ENCODE results near the gene SELENOP.
"Not testable (repeated sequence)": the region's sequence is repeated elsewhere in the genome, so short reads cannot be mapped to it uniquely, and the experiment has no call there.

SELENOP gene

GRCh38 chr5:42825422-42826148 lies 13.9 kb upstream of the SELENOP start:
- no peak for DNase-seq

DNA sequence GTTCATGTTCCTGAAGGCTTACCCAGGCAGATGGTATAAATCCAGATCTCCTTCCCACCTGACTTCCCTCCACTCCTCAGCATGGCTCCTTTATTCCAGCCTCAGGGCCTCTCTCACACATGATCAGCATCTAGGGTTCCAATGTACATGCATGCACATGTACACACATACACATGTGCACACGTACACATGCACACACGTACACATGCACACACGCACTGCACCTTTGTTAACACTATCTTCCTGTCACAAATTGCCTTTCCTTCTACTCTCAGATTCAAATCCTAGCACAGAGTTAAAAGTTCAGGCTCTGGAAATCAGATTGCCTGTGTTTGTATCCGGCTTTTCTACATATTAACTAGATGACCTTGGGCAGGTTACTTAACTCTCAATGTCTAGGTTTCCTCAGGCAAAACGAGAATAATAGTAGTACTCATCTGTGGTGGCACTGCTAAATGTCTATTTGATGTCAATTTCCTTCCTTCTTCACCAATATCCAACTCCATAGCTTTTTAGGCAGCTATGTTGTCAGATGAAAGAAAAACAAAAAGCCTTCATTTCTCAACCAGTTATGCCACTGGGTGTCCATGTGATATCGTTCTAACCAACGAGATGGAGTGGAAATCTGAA lies 12.8 kb upstream of the SELENOP start:
- no peak for DNase-seq

DNA sequence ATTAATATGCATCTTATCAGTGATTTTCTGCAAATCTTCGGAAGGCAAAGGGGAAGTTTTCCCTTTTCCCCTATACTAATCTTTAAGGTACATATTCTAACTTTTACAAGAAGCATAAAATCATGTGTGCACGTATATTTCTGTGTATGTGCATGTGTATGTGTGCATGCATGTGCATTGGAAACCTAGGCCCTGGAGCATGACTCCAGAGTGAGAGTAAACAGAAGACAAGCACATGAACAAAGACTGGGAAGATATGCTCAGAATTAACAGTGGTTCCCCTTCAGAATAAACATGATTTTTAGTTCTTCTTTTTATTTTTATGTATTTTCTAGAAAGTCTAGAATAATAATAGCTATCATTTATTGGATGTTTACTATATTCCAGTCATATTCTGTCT lies 10.9 kb upstream of the SELENOP start:
- DNase-seq, result no peak

DNA sequence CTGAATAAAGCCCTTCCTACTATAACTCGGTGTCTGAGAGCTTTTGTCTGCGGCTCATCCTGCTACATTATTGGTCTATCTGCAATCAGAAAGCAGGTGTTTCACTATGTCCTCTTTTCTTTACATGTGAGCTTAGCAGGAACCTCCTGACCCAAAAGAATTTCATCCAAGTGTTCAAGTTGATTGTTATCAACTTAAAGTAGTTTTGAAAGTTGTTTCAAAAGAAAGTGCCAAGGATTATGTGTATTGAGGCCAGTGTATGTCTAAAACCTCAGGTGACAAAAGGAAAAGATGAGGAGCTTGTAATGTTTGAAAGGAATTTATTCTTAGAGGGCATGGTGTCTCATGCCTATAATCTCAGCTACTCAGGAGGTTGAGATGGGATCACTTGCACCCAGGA lies 8.1 kb upstream of the SELENOP start:
- DNase-seq, result no peak

- not testable (repeated sequence) for DNase-seq
Observed at GRCh38 chr5:42816546-42816945, 4.9 kb upstream of the SELENOP start.

- no peak for DNase-seq
Observed at GRCh38 chr5:42813533-42813932, 1.8 kb upstream of the SELENOP start.

- DNase-seq, result no peak
Observed at GRCh38 chr5:42812620-42813019, 928 bp upstream of the SELENOP start.

DNA sequence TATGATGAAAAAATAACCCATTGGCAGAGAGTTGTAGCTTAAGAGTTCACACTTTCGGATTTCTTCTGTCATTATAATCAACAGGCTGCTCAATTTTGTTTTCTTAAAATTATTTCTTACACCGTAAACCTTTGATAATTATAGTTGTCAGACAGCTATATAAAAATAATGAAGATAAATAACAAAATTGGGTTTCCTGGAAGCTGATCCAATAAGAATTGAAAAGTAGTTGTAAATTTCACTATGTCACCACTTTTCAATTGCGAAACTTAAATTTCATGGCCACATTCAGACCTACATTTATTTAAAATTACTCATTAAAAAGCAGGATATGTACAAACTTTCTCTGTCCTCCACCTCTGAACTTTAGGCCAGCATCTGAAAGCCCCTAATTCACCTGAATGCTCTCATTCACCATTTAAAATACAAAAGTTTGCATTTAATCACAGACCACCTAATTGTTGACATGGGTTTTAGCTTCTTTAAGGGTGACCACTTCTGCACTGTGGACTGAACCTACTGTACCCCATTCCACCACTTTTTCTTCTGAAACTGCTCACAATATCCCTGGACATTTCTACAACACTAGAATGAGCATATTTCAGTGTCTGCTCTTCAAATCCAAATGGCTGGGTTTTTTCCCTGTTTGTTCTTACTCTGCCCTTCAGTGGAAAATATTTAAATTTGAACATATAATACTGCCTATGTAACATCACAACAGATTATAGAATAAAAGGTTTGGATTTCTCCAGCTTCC lies 680 bp downstream of the SELENOP start:
- no peak for DNase-seq

DNA sequence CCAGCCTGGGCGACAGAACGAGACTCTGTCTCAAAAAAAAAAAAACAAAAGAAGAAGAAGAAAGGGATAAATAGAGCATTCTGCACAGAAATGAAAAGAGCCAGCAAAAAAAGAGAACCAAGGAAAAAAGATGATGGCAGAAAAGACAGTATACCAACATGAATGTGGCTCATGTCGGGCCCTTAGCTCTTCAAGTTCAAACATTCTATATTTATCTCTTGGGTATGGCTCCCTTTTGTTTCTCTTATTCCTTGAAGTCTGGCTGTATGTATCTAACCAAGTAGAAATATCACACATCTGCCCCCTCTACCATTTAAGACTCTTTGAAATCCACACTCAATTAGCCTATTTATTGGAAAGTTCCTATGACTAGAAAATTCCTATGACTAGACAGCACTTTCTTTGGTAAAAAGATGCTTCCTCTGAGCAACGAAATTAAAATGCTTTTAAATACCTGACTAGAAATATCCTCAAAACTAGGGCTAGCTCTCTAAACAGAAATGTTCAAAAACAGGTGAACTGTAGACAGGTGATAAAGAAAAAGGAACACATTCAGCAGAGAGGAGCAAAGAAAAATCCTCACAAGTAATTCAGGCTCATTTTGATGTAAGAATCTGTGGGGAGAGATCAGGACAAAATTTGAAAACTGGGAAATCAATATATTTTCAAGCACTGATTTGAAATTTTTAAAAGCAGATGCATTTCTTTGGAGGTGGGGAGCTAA lies 2.6 kb downstream of the SELENOP start:
- no peak for DNase-seq

GRCh38 chr5:42807722-42808447 lies 3.8 kb downstream of the SELENOP start:
- no peak for DNase-seq

DNA sequence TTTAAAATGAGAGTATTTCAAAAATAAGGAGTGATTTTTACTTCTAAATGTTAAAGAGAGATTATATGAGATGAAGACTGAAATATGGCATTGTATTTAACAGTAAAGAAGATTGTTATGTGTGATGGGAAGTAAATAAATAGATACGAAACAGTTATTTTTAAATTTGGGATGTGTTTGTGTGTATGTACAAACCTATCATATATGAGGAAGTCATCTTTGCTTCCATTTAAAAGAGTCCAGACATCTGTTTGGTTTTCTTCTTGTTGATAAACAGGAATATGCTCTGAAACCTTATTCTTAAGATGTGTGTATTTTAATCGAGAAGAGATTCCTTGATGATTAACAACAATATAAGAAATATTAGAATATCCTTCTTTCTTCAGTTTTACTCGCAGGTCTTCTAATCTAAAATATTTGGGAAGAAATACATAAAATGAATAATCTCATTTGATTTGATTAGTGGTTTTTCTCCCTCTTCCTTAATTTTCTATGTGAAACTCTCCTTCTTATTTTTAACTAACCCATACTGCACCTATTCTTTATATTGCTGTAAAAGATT lies 4.9 kb downstream of the SELENOP start:
- no peak for DNase-seq

DNA sequence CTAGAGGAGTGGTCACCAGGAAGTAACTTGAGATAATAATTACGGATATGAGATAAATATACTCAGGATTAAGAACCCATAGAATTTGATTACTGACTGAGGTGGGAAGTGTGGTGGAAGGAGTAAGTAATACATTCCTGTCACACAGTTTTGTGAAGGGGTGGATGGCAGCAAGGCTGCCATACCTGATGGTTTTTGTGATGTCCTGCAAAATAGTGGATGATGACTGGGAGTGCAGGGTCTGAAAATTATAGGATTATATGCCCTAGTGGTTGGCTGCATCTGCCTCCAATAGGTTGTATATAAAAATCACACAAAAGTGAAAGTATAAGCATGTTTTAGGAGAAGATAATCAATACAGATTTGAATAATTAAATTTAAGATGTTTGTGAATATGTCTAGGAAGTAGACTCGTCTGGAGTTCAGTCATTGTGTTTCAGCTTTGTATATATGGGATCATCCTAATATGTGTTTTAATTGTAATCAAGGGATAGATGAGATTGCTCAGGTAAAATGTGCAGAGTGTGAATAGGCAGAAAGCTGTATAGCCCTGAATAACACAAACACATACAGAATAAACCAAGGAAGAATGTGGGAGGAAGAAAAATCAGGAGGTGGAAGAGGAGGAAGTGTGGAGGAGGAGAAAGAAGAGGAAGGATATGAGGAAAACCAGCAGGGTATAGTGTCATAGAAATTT lies 5.5 kb downstream of the SELENOP start:
- no peak for DNase-seq

DNA sequence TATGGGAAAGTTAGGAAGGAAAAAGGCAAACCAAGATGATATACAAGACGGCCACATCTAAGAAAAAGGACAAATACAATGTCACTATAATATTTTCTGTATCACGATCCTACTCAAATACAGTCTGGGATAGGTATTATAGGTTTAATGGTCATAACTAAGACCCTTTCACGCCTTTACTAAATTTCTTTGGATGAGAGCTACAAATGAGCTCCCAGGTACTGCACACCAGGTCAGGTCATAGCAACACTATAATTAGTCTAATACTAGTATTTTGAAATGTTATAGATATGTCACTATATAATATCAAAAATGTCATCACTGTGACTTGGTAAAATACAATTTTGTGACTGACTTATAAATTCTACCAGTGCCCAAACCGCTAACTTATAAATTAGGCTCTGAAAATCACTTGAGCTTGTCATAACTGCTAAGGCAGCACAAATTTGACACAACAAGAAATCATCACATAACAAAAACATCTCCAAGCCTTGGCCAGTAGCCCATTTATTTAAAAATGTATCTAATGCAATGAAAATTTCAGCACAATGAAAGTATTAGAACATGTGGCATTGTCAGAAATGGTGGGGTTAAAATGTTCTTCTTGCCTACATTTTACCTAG lies 6.9 kb downstream of the SELENOP start:
- no peak for DNase-seq

DNA sequence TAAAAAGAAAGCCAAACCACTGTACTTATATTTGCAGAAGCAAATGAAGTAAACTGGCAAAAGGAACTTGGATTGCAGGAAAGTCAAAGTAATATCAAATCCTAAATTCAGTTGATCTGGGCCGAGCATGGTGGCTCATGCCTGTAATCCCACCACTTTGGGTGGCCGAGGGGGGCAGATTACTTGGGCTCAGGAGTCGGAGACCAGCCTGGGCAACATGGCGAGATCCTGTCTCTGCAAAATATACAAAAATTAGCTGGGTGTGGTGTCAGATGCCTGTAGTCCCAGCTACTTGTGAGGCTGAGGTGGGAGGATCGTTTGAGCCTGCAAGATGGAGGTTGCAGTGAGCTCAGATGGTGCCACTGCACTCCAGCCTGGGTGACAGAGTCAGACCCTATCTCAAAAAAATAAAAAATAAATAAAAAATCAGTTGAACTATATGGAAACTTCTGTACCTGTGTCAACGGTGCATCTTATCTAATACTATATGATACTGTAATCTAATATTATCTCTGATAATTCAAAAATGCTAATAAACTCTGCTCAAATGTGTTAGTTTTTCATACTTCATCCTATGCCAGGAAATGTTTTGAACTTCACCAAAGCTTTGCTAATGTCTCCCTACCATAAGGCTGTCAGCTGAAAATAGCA lies 10.1 kb downstream of the SELENOP start:
- DNase-seq, result no peak

DNA sequence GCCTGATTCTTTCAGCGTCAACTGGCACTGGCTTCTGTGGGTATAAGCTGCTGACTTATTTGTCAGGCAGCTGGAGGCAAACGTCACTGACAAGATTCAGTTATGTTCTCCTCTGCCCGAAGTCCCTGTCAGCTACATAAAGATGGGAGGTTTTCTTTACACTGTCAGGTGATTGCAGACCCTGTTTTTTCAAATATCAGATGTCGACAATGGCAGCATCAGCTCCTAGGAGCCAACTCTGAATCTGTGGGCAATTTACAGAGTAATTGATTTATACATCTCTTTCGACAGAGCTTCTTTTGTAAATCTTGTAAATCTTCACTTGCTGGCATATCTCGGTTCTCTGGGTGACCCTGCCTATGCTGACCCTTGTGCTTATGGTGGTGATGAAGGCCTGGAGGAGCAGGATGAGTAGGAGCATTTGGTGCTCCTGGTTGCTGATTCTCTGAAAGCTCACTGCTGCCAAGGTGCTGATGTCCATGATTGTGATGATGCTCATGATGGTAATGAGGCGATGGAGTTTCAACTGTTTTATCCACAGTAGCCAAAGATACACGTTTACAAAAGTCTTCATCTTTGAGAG lies 10.9 kb downstream of the SELENOP start:
- DNase-seq, result no peak

GRCh38 chr5:42799668-42800114 lies 12.0 kb downstream of the SELENOP start:
- DNase-seq, result no peak

GRCh38 chr5:42799241-42799608 lies 12.5 kb downstream of the SELENOP start:
- DNase-seq, result no peak

DNA sequence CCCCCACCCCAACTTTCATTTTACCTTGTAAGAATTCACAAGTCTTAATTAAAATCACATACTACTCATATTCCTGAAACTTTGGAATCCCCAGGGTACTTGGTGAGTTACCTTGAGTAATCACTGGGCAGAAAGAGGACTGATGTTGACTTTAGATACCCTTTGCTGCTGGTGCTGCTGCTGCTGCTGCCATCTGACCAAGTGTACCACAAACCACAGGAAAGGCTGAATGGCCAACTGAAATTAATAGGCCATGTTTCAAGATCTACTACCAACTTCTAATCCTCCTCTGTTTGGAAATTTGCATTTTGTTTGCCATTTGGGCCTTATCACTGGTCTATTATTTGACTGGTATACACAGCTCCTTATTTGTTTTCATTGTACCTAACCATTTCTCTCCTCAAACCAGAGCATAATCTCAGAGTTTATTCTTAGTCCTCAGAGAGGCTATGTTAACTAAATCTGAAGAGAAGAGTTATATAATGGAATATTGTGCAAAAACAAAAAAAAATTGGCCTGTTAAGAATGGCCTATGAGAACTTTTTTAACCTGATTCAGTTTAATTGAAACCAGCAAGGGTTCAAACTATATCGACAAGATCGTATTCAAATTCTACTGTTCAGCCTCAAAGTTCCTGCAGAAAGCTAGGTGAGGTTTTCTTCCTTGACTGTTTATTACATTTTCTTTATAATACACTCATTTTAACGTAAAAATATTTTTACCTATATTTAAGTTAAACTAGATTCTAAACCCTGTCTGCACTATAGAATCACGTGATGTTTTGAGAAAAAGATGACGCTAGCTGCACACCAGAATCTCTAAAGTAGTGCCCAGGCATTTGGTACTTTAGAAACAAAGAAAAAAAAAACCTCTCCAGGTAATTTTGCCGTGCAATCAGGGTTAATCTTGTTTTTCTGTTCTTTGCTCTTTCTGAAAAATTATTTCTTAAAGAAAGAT lies 13.1 kb downstream of the SELENOP start:
- no peak for DNase-seq

- DNase-seq, result no peak
Observed at GRCh38 chr5:42791151-42791550, 20.5 kb downstream of the SELENOP start.
